ENCODE measurements around the gene ACER3. TPM values are rescaled to one million over a fixed set of nuclear protein-coding genes. Genes with fewer than 3 reads are reported as not detected.

ACER3 gene
- total and polyA plus RNA-seq, 2 experiments from 2014 or later = 6.2 to 26.5 TPM

DNA sequence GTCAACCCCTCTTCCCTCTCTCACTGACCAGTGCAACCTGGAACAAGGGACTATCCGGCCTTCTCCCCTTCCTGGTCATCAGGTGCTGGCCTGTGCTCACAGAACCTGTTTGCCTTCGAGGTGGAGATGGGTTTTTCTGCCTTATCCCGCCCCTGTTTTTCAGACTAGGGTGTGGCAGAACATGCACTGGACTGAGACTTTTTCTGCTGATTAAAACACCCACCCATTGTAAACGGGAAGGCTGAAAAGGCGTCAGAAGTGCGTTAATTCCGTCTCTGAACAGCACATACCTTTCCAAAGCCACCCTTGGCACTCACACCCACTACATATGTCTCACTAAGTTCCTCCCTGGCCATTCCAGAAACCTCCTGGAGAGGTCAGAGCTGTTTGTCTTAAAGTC is 169.1 kb downstream of the ACER3 start (continued):
- TF ChIP-seq, protein P1, sequence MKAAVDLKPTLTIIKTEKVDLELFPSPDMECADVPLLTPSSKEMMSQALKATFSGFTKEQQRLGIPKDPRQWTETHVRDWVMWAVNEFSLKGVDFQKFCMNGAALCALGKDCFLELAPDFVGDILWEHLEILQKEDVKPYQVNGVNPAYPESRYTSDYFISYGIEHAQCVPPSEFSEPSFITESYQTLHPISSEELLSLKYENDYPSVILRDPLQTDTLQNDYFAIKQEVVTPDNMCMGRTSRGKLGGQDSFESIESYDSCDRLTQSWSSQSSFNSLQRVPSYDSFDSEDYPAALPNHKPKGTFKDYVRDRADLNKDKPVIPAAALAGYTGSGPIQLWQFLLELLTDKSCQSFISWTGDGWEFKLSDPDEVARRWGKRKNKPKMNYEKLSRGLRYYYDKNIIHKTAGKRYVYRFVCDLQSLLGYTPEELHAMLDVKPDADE (IDR thresholded peaks at IDR 0.05) = no peak
- TF ChIP-seq POLR2AphosphoS5 (IDR thresholded peaks at IDR 0.05; ENCODE audit: low read depth) (no peak), STAT1 (IDR thresholded peaks at IDR 0.05; ENCODE audit: unreplicated experiment) (no peak), EZH2phosphoT487 (IDR thresholded peaks at IDR 0.05; ENCODE audit: unreplicated experiment) (no peak), CREB1 (CRISPR knock-in tag; IDR thresholded peaks at IDR 0.05; ENCODE audit: low read depth) (no peak), ZNF114 (CRISPR knock-in tag; IDR thresholded peaks at IDR 0.05) (no peak), EZH2 (IDR thresholded peaks at IDR 0.05; ENCODE audit: low read depth, unreplicated experiment) (no peak)
- TF ChIP-seq, protein P2, sequence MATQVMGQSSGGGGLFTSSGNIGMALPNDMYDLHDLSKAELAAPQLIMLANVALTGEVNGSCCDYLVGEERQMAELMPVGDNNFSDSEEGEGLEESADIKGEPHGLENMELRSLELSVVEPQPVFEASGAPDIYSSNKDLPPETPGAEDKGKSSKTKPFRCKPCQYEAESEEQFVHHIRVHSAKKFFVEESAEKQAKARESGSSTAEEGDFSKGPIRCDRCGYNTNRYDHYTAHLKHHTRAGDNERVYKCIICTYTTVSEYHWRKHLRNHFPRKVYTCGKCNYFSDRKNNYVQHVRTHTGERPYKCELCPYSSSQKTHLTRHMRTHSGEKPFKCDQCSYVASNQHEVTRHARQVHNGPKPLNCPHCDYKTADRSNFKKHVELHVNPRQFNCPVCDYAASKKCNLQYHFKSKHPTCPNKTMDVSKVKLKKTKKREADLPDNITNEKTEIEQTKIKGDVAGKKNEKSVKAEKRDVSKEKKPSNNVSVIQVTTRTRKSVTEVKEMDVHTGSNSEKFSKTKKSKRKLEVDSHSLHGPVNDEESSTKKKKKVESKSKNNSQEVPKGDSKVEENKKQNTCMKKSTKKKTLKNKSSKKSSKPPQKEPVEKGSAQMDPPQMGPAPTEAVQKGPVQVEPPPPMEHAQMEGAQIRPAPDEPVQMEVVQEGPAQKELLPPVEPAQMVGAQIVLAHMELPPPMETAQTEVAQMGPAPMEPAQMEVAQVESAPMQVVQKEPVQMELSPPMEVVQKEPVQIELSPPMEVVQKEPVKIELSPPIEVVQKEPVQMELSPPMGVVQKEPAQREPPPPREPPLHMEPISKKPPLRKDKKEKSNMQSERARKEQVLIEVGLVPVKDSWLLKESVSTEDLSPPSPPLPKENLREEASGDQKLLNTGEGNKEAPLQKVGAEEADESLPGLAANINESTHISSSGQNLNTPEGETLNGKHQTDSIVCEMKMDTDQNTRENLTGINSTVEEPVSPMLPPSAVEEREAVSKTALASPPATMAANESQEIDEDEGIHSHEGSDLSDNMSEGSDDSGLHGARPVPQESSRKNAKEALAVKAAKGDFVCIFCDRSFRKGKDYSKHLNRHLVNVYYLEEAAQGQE (IDR thresholded peaks at IDR 0.05; ENCODE audit: unreplicated experiment) = no peak
- TF ChIP-seq, protein P3, sequence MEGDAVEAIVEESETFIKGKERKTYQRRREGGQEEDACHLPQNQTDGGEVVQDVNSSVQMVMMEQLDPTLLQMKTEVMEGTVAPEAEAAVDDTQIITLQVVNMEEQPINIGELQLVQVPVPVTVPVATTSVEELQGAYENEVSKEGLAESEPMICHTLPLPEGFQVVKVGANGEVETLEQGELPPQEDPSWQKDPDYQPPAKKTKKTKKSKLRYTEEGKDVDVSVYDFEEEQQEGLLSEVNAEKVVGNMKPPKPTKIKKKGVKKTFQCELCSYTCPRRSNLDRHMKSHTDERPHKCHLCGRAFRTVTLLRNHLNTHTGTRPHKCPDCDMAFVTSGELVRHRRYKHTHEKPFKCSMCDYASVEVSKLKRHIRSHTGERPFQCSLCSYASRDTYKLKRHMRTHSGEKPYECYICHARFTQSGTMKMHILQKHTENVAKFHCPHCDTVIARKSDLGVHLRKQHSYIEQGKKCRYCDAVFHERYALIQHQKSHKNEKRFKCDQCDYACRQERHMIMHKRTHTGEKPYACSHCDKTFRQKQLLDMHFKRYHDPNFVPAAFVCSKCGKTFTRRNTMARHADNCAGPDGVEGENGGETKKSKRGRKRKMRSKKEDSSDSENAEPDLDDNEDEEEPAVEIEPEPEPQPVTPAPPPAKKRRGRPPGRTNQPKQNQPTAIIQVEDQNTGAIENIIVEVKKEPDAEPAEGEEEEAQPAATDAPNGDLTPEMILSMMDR (conservative IDR thresholded peaks at IDR 0.05; ENCODE audit: low read depth in 2 of 2) = no peak

DNA sequence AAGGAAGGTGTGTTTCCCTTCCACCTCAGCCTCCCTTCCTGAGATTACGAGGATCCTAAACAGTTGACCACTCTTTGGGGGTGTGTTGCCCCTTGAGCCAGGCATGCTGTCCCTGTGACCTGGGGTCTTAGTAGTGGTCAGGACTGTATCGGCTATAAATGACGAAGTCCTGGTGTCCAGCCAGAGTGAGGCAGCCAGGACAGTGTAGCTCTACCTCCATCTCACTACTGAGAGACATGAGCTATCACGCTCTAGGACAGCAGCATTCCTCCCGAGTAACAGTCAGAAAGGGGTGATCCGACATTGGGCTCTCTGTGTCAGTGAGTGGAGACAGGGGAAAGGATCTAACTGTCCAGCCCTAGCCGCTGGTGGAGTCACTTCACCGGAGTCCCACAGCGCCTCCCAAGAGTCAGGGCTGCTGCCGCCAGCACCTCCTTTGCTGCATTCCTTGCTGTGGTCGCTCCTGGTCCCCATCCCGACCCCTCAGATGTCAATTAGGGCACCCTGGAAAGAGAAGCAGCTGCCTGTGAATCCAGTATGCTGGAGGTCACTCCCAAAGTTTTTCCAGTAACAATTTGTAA is 170.2 kb downstream of the ACER3 start:
- H3K4me3 ChIP-seq = no peak overlapping the region
- peaks cover 7% of the 10 kb centered on the region; the same call in 1 of the 2 replicates for H3K4me1 ChIP-seq (ENCODE audit: insufficient read depth)
- ATAC-seq (peak; percentile 76), DNase-seq (ENCODE audit: low spot score) (no peak)
- H2AFZ ChIP-seq = 0 out of 2 replicates have a peak overlapping the region, but pooled peaks have one; percentile 52
- TF ChIP-seq NANOG (IDR thresholded peaks at IDR 0.05; ENCODE audit: borderline replicate concordance) (no peak), CREB1 (CRISPR knock-in tag; IDR thresholded peaks at IDR 0.05; ENCODE audit: low read depth) (no peak), ZNF331 (CRISPR knock-in tag; IDR thresholded peaks at IDR 0.05; ENCODE audit: low read depth) (no peak)
- TF ChIP-seq, protein P3 (conservative IDR thresholded peaks at IDR 0.05; ENCODE audit: low read depth in 2 of 2) = peak; percentile 18 to 49; a peak in 2 of 4 replicates
- H3K9me3 Mint-ChIP-seq = no peaks in the 10 kb centered on the region; the same call in 2 of the 3 replicates
- H3K27ac Mint-ChIP-seq = no peak overlapping the region
- H3K36me3 Mint-ChIP-seq (ENCODE audit: low read depth) = no peaks in the 10 kb centered on the region
- peaks cover 7% of the 10 kb centered on the region for H3K4me1 Mint-ChIP-seq
- no peak overlapping the region for H3K4me3 Mint-ChIP-seq
- no peaks in the 10 kb centered on the region for H3F3A ChIP-seq (replicated peaks; ENCODE audit: low read depth)
- no peaks in the 10 kb centered on the region for H3K36me3 ChIP-seq (ENCODE audit: insufficient read depth)
- no peaks in the 10 kb centered on the region for H3K79me2 ChIP-seq (replicated peaks; ENCODE audit: insufficient read depth)
- no peaks in the 10 kb centered on the region for H3K9me2 ChIP-seq (ENCODE audit: insufficient read depth)
- no peaks in the 10 kb centered on the region for H3K27me3 ChIP-seq (ENCODE audit: insufficient read depth)
- no peak overlapping the region for H3K4me2 ChIP-seq
- H4K20me1 ChIP-seq (replicated peaks; ENCODE audit: insufficient read depth) = no peaks in the 10 kb centered on the region; the same call in 1 of the 2 replicates
- H3K27me3 Mint-ChIP-seq (ENCODE audit: insufficient read depth, low read depth, poor library complexity) = peaks cover 3% of the 10 kb centered on the region
- no peak overlapping the region for H3K27ac ChIP-seq (ENCODE audit: low read depth)
